ENCODE data around the gene NID1.
"Not testable (repeated sequence)": the region's sequence is repeated elsewhere in the genome, so short reads cannot be mapped to it uniquely, and the experiment has no call there.

The NID1 gene

DNA sequence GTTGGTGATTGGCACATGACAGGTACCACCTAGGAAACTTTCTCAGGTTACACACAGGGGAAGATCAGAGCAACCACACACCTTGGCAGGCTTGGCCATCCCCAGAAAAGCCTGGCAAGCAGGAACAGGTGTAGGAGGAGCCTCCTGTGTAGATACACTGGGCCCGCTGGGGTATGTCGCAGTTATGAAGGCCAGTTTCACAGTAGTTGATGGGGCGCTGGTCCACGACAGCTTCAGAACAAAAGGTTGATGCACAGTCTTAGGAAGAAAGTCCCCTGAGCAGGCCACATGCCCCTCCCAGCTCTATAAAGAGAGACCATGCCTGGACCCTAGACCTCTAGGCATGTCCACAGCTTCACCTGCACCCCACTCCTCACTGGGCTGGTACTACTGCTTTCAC, 51.6 kb downstream of the NID1 start:
- in situ Hi-C loops (cut with HindIII; ENCODE audit: low sequenced_read_pairs): no loop called here
- TF ChIP-seq, protein P1, sequence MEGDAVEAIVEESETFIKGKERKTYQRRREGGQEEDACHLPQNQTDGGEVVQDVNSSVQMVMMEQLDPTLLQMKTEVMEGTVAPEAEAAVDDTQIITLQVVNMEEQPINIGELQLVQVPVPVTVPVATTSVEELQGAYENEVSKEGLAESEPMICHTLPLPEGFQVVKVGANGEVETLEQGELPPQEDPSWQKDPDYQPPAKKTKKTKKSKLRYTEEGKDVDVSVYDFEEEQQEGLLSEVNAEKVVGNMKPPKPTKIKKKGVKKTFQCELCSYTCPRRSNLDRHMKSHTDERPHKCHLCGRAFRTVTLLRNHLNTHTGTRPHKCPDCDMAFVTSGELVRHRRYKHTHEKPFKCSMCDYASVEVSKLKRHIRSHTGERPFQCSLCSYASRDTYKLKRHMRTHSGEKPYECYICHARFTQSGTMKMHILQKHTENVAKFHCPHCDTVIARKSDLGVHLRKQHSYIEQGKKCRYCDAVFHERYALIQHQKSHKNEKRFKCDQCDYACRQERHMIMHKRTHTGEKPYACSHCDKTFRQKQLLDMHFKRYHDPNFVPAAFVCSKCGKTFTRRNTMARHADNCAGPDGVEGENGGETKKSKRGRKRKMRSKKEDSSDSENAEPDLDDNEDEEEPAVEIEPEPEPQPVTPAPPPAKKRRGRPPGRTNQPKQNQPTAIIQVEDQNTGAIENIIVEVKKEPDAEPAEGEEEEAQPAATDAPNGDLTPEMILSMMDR (IDR thresholded peaks at IDR 0.05; ENCODE audit: low read depth, low read length, missing control alignments): no peak
- DNase-seq (ENCODE audit: low read depth): no peak
- no peak overlapping the region for H3K4me3 ChIP-seq (ENCODE audit: low read depth, low read length)

DNA sequence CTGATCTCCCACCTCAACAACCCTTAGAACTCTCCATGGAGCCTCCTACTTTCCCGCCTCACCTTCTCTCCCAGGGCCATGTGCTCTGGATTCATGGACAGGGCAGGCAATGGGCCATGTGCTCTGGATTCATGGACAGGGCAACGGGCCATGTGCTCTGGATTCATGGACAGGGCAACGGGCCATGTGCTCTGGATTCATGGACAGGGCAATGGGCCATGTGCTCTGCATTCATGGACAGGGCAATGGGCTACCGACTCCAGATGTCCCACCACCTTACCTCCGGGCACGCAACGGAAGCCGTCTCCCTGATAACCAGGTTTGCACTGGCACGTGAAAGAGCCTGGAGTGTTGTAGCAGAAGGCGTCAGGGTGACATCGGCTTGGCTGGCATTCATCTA, 53.2 kb downstream of the NID1 start:
- in situ Hi-C loops (cut with HindIII; ENCODE audit: low sequenced_read_pairs): no loop called here
- TF ChIP-seq, protein P1 (IDR thresholded peaks at IDR 0.05; ENCODE audit: low read depth, low read length, missing control alignments): no peak
- no peak overlapping the region for H3K4me3 ChIP-seq (ENCODE audit: low read depth, low read length)

DNA sequence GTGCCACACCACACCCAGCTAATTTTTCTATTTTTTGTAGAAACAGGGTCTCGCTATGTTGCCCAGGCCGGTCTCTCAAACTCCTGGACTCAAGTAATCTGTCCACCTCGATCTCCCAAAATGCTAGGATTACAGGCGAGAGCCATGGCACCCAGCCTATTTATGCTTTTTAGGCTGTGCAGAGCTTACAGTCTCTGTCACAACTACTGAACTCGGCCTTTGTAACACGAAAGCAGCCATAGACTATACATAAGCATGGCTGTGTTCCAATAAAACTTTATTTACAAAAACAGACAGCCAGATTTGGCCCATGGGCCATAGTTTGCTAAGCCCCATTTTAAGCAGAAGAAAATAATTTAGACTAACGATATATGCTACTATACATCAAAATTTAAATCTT, 54.4 kb downstream of the NID1 start:
- DNase-seq (ENCODE audit: low read depth): no peak
- H3K4me3 ChIP-seq (ENCODE audit: low read depth, low read length): no peak overlapping the region
- TF ChIP-seq, protein P1 (IDR thresholded peaks at IDR 0.05; ENCODE audit: low read depth, low read length, missing control alignments): no peak
- in situ Hi-C loops (cut with HindIII; ENCODE audit: low sequenced_read_pairs): no loop called here

More for the DNA sequence above, 53.2 kb downstream of the NID1 start:
- no peak for DNase-seq (ENCODE audit: low read depth)

DNA sequence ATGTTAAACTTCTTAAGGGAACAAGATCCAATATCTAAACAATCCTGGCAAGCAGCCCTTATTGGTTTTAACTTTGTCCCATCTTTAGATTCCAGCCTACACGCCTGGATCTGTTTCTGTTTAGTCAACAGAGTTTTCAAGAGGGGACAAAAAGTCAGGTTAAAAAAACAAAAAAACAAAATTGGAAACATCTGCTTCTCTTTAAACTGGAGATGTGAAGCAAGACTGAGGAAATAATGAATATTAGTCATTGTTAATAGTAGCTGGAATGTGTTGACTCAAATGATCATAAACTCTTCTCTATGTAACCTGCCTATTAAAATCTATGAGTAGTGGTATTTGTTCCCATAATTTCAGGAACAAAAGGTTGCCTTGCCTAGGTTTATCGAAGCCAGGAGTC, 55.0 kb downstream of the NID1 start:
- in situ Hi-C loops (cut with HindIII; ENCODE audit: low sequenced_read_pairs): no loop called here
- peak; percentile 26 for DNase-seq (ENCODE audit: low read depth)
- TF ChIP-seq, protein P1 (IDR thresholded peaks at IDR 0.05; ENCODE audit: low read depth, low read length, missing control alignments): no peak
- H3K4me3 ChIP-seq (ENCODE audit: low read depth, low read length): no peak overlapping the region

DNA sequence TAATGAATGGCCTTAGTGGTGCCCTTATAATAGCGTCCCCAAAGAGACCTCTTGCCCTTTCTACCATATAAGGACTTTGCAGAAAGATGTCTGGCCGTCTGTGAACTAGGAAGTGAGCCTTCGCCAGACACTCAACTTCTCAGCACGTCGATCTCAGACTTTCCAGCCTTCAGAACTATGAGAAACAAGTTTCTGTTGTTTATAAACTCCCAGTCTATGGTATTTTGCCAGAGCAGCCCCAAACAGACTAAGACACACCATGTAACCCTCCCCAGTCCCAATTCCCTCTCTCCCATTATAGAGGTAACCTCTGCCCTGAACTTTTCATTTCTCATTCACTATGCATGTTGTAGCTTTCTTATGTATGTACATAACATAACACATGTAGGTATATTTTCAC, 55.7 kb downstream of the NID1 start:
- TF ChIP-seq, protein P1 (IDR thresholded peaks at IDR 0.05; ENCODE audit: low read depth, low read length, missing control alignments): no peak
- H3K4me3 ChIP-seq (ENCODE audit: low read depth, low read length): no peak overlapping the region
- in situ Hi-C loops (cut with HindIII; ENCODE audit: low sequenced_read_pairs): no loop called here
- no peak for DNase-seq (ENCODE audit: low read depth)

DNA sequence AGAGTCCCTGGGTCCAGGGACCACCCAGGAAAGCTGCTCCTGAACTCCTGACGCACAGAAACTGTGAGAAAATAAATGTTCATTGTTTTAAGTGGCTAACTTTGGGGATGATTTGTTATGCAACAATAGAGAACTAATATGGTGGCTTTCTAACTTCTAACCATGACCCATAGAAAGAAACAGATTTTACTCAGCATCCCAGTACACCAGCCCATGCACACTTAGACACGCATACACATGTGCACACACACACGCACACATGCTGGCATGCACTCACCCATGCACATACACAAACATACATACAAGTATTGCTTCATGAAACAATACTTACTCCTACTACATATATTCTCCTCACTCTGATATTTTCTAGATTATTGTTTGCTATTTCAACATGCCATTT, 57.1 kb downstream of the NID1 start:
- DNase-seq (ENCODE audit: low read depth): no peak
- TF ChIP-seq, protein P1 (IDR thresholded peaks at IDR 0.05; ENCODE audit: low read depth, low read length, missing control alignments): no peak
- in situ Hi-C loops (cut with HindIII; ENCODE audit: low sequenced_read_pairs): no loop called here
- no peak overlapping the region for H3K4me3 ChIP-seq (ENCODE audit: low read depth, low read length)

DNA sequence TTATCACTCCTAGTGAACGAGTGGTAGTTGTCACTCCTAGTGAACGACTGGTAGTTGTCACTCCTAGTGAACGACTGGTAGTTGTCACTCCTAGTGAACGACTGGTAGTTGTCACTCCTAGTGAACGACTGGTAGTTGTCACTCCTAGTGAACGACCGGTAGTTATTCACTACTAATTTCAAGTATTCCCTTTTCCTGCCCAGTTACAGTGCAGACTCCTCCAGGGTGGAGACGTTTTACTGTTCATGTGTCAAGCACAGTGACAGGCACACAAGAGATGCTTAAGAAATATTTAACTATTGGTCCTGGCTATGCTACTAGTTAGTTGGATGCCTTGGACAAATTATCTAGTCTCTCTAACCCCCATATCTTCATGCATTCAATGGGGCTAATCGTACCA, 61.8 kb downstream of the NID1 start:
- H3K4me3 ChIP-seq (ENCODE audit: low read depth, low read length); in situ Hi-C loops (cut with HindIII; ENCODE audit: low sequenced_read_pairs); DNase-seq (ENCODE audit: low read depth): not testable (repeated sequence)
